ENCODE results near the gene TNRC6B. TPM values are rescaled to one million over a fixed set of nuclear protein-coding genes. Genes with fewer than 3 reads are reported as not detected.
"Not testable (repeated sequence)": the region's sequence is repeated elsewhere in the genome, so short reads cannot be mapped to it uniquely, and the experiment has no call there.

TNRC6B gene
- total RNA-seq, 1 donor from 2014 or later, result 80.1 TPM

- peaks cover 22% of the 10 kb centered on the region for H3K36me3 Mint-ChIP-seq
- no peak for TF ChIP-seq CTCF (IDR thresholded peaks at IDR 0.05; ENCODE audit: unreplicated experiment)
- H3K4me3 Mint-ChIP-seq, result no peak overlapping the region
- peaks cover 4% of the 10 kb centered on the region for H3K9me3 Mint-ChIP-seq
- no peaks in the 10 kb centered on the region for H3K27me3 Mint-ChIP-seq (ENCODE audit: low read depth)
- H3K27ac Mint-ChIP-seq, result no peak overlapping the region
- H3K4me1 Mint-ChIP-seq, result peaks cover 17% of the 10 kb centered on the region
- no peak for DNase-seq (ENCODE audit: low spot score in 2 of 2, unreplicated experiment in 2 of 2)
Measured at GRCh38 chr22:40161194-40161593, 16.5 kb upstream of the TNRC6B start.

GRCh38 chr22:40165537-40165936 lies 12.2 kb upstream of the TNRC6B start:
- peaks cover 23% of the 10 kb centered on the region for H3K36me3 Mint-ChIP-seq
- H3K4me1 Mint-ChIP-seq; H3K27me3 Mint-ChIP-seq (ENCODE audit: low read depth); H3K27ac Mint-ChIP-seq; DNase-seq (ENCODE audit: low spot score in 2 of 2, unreplicated experiment in 2 of 2); H3K9me3 Mint-ChIP-seq; H3K4me3 Mint-ChIP-seq: not testable (repeated sequence)

GRCh38 chr22:40175611-40176244 lies 2.0 kb upstream of the TNRC6B start:
- no peak for TF ChIP-seq CTCF (IDR thresholded peaks at IDR 0.05; ENCODE audit: unreplicated experiment)
- Mint-ChIP-seq H3K27me3 (ENCODE audit: low read depth) (no peaks in the 10 kb centered on the region), H3K36me3 (no peaks in the 10 kb centered on the region), H3K4me1 (peaks cover 36% of the 10 kb centered on the region), H3K9me3 (no peaks in the 10 kb centered on the region), H3K4me3 (no peak overlapping the region), H3K27ac (peak overlapping the region; percentile 99)
- DNase-seq (ENCODE audit: low spot score in 2 of 2, unreplicated experiment in 2 of 2), result no peak

GRCh38 chr22:40176921-40177737 lies 596 bp upstream of the TNRC6B start:
- TF ChIP-seq CTCF (IDR thresholded peaks at IDR 0.05; ENCODE audit: unreplicated experiment), result no peak
- Mint-ChIP-seq H3K36me3 (no peaks in the 10 kb centered on the region), H3K4me3 (peak overlapping the region; percentile 92), H3K27me3 (ENCODE audit: low read depth) (no peaks in the 10 kb centered on the region), H3K27ac (peak overlapping the region; percentile 99), H3K4me1 (peaks cover 42% of the 10 kb centered on the region), H3K9me3 (no peaks in the 10 kb centered on the region)
- DNase-seq (ENCODE audit: low spot score in 2 of 2, unreplicated experiment in 2 of 2), result no peak

GRCh38 chr22:40178417-40179409 lies 988 bp downstream of the TNRC6B start:
- Mint-ChIP-seq H3K27ac (peak overlapping the region; percentile 99), H3K4me1 (peaks cover 57% of the 10 kb centered on the region), H3K36me3 (no peaks in the 10 kb centered on the region), H3K4me3 (peak overlapping the region; percentile 92), H3K27me3 (ENCODE audit: low read depth) (no peaks in the 10 kb centered on the region), H3K9me3 (no peaks in the 10 kb centered on the region)
- peak in 1 of 2 experiments; percentile 49 for DNase-seq (ENCODE audit: low spot score in 2 of 2, unreplicated experiment in 2 of 2)
- TF ChIP-seq CTCF (IDR thresholded peaks at IDR 0.05; ENCODE audit: unreplicated experiment), result no peak
